Measurements from ENCODE around the gene C11orf68.

C11orf68 gene

DNA sequence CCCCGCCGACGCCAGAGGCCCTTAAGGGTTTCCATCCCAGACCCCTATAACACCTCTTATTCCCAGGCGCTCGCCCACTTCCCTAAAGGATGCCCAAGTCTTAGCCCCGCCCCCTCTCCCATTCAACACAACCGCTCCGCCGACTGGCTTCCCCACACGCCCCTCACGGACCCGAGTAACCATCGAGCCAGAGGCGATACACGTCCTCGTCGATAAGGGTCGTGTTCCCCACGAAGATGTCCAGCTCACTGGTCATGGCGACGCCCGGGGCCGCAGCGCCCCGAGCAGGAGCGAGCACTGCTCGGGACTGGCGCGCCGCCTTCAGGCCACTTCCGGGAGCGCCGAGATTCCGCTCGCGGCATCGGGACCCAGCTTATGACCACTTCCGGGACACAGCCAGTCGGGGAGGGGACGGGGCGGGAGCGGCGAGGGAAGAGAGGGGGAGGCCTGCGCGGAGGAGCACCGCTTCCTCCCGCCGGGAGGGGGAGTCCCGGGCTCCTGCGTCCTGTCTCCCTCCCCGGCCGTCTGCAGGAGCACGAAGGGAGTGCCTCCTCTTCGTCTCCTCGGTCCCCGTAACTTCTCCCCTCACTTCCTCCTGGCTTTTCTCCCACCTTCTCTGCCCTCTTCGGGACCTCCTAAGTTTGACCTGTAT is 30.6 kb downstream of the C11orf68 start, which contains the start of gene FIBP:
Gene FIBP, minus strand, starts transcription at position 309 of the 652 bp plus-strand sequence. Its CDS starts 53 bp downstream, at position 256.
- peak; percentile 93 for DNase-seq

DNA sequence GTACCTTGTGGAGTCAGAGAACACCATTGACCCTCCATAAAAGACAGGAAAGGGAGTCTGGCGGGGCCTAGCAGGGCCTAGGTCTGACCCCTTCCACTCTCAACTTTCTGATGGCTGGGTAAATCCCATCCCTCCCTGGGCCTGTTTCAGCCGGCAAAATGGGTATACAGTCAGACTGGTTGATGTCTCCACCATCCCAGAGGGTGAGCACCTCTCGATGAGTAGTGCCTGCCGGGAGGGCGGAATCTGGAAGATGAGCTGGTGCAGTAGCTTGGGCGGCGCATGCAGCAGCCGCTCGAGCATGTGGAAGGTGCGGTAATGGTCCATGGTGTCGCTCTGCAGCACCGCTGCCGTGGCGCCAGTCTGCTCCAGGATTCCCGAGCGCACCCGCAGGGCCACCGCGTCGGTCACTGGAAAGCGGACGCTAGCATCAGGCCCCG is 31.1 kb downstream of the C11orf68 start:
- no peak for DNase-seq

DNA sequence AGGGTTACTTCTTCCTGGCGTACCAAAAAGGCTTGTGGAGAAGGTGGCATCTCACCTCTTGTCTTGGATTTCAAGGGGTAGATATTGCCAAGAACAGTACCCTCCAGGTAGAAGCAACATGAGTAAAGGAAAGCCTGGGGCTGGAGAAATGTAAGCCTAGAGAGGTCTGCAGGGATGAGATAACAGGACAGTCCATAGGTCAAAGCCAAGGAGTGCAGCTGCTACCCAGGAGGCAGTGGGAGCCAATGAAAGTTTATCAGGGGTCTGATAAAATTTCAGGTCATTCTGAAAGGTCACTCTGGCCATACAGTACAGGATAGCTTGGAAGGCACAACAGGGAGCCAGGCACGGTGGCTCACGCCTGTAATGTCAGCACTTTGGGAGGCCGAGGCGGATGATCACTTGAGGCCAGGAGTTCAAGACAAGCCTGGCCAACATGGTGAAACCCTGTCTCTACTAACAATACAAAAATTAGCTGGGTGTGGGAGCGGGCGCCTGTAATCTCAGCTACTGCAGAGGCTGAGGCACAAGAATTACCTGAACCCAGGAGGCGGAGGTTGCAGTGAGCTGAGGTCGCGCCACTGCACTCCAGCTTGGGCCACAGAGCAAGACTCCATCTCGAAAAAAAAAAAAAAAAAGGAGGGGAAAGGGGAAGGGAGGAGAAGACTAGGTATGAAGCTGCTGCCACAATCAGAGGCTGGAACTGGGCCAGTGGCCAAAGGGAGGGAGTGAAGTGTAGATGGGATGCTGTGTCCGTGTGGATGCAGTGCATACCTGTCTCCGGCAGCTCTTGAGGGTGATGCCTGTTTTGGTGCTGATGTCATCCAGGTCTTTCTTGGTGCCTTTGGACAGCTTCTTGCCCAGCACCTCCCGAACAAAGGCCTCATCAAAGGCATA is 31.8 kb downstream of the C11orf68 start:
- DNase-seq, result no peak

DNA sequence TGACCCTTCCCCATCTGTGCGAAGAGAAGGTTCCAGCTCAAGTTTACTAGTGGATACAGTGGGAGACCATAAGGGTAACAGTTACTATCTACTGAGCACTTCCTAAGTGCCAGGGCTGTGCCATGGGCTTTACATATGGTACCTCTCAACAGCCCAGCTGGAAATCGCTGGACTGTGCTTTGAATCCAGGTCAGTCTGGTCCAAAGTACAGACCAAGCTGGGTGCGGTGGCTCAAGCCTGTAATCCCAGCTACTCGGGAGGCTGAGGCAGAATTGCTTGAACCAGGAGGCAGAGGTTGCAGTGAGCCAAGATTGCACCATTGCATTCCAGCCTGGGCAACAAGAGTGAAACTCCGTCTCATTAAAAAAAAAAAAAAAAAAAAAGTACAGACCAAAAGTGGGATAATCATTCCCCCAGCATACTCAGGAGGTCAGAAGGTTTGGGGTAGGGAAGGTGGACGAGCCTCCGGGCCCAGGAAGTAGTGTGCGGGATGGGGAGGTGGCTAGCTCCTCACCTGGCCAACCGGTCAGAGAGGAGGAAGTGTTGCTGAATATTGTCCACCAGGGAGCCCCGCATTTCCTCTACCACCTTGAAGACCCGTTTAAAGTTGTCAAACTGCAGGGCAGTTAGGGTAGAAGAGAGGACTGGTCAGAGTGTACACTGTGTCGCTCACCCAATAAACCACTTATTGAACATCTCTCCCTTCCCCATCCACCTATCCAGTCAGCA is 32.9 kb downstream of the C11orf68 start:
- no peak for DNase-seq

DNA sequence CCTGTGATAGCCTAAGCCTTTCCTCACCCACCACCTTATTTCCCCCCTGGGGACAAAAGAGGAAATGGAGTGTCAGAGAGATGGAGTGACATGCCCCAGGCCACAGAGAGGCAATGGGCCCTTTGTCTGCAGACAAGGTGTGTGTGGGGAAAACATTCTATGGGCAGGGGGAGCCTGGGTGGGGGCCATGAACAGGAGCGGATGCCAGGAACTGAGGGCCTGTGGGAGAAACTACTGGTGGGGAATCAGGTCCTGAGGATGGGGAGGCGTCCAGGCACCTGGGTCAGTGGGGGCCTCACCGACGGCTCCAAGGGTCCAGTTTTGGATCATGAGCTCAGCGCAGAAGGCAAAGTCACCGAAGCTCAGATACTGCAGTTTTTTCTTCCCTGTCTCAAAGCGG is 33.6 kb downstream of the C11orf68 start:
- no peak for DNase-seq

DNA sequence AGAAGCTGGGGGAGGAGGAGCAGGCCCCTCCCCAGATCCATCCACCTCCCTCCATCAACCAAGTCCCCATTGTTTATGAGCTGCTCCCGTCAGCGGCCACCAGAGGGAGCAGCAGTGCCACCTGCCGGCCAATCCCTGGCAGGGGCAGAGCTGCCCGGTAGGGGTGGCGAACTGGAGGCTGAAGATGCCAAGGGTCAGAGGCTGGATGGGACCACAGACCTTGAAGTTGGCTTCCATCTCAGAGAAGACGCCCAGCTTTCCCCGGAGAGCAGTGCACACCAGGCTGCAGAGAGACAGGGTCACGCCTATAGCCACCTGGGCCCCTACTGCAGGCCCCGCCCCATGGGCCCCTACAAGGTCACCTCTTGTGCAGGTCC is 34.2 kb downstream of the C11orf68 start:
- peak; percentile 37 for DNase-seq

DNA sequence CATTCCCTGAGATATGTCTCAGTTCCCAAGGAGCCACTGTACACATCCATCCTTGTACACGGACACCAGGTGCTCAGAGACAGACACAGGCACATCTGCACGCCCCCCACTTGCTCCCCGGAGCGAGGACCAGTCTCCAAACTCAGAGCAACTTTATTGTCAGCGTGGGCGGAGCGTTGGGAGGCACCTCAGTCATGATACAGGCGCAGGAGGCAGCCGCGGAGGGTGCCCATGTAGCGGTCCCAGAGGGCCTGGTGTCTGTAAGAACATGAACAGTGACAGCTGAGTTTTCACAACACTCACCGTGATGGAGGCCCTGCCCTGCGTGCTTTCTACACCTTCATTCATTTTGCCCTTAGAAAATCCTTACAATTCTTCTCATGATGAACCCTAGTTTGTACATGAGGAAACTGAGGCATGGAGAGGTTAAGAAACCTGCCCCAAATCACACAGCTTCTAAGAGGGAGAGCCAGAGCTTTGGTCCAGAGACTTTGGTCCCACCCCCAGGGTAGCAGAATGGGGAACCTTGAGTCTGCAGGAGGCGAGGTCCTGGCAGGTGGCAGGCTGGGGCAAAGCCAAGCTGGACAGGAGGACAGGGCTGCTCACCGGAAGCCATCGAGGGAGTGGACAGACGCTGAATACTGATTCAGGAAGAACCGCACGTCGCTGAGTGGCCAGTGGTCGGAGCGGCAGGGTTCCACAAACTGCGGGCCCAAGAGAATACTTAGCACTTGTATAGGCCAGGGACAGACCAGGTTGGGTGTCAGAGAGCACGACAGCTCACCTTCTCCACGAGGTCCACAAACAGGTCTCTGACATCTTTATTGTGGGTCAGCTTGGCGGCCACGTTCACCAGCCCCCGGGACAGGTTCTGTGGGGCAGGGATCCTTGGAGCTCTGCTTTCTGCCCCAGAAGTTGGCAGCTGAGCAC is 34.8 kb downstream of the C11orf68 start:
- no peak for DNase-seq

DNA sequence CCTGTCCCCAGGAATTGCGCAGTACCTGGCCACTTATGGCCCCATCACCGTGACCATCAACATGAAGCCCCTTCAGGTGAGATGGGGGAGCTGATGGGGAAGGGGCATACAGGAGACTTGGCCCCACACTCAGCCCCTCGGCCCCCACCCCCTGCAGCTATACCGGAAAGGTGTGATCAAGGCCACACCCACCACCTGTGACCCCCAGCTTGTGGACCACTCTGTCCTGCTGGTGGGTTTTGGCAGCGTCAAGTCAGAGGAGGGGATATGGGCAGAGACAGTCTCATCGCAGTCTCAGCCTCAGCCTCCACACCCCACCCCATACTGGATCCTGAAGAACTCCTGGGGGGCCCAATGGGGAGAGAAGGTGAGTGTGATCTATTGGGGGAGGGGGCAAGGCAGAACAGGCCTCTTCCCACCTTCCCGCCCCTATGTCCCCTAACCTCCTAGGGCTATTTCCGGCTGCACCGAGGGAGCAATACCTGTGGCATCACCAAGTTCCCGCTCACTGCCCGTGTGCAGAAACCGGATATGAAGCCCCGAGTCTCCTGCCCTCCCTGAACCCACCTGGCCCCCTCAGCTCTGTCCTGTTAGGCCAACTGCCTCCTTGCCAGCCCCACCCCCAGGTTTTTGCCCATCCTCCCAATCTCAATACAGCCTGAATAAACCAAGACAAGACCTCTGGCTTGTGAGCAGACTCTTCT is 35.7 kb downstream of the C11orf68 start:
- no peak for DNase-seq

DNA sequence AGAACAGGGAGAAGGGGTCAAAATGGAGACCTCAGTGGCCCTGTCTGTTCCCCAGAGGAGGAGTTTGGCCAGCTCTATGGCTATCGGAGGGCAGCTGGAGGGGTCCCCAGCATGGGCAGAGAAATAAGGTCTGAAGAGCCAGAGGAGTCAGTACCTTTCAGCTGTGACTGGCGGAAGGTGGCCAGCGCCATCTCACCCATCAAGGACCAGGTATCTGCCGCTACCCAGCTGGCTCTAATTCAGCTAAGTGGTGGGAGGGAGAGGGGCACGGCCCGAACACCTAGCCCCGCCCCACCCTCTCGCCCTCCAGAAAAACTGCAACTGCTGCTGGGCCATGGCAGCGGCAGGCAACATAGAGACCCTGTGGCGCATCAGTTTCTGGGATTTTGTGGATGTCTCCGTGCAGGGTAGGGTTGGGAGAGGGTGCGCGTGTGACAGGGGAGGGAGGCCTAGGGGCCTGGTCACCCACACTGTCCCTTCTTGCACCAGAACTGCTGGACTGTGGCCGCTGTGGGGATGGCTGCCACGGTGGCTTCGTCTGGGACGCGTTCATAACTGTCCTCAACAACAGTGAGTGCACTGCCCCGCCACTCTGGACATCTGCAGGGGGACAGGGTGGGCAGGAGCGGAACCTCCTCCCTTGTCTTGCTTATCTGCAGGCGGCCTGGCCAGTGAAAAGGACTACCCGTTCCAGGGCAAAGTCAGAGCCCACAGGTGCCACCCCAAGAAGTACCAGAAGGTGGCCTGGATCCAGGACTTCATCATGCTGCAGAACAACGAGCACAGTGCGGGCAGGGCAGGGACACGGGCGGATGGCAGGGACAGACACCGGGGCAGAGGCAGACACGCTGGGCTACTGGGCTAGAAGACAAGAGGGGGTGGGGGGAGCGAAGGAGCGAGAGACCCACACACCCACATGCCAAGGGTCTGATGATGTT is 36.5 kb downstream of the C11orf68 start:
- no peak for DNase-seq

DNA sequence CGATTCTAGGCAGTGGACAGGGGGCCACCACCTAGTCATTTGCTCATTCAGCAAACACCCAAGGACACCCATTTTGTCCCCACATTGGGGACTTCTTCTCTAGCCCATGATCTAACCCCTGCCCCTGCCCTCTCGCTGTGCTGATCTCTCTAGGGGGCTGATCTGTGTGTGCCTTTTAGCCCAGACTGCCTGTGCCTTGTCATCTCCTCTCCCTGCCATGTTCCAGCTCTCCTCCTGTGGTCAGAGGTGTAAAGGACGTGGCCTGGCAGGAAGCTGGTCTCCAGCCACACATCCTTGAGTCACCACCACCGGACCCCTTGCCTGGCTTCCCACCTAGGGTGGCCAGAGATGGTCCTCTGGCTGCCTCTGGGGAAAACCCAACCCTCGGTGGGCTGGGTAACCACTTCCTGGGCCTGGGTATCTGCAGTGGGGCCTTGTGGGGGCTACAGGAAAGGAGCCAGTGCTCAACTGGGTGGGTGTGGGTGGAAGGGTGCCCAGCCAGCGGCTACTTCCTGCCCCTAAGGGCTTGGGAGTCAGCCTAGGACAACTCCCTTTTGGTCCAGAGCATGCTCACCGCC is 37.9 kb downstream of the C11orf68 start:
- no peak for DNase-seq

DNA sequence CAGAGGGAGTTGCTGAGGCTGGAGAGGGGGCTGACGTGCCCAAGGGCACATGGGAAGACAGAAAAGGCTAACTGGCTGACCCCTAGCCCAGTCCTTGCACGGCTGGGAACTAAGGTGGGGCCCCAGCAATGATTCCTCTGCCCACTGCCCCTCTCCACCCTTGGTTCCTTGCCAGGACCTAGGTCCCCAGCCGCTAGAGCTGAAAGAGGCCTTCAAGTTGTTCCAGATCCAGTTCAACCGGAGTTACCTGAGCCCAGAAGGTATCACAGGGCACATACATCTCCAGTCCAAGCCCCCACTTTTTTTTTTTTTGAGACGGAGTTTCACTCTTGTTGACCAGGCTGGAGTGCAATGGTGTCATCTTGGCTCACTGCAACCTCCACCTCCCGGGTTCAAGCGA is 38.8 kb downstream of the C11orf68 start:
- DNase-seq, result no peak

DNA sequence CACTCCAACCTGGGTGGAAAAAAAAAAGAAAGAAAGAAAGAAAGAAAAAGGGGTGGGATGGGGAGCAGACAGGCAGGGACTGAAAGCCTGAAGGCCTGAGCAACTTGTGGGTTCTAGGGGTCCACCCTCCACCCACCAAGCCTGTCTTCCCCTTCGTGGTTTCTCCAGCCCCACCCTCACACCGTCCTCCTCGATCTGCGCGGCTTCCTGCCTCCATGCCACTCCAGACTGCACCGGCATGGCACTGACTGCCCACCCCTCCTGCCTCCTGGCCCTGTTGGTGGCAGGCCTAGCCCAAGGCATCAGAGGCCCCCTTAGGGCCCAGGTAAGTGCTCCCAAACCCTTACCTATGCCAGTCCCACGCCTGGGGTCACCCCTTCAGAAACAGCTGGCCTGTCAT is 39.2 kb downstream of the C11orf68 start, which contains the start of gene CTSW:
Gene CTSW, plus strand, starts transcription at position 221 of the 400 bp plus-strand sequence. Its CDS starts 18 bp downstream, at position 239.
- no peak for DNase-seq

DNA sequence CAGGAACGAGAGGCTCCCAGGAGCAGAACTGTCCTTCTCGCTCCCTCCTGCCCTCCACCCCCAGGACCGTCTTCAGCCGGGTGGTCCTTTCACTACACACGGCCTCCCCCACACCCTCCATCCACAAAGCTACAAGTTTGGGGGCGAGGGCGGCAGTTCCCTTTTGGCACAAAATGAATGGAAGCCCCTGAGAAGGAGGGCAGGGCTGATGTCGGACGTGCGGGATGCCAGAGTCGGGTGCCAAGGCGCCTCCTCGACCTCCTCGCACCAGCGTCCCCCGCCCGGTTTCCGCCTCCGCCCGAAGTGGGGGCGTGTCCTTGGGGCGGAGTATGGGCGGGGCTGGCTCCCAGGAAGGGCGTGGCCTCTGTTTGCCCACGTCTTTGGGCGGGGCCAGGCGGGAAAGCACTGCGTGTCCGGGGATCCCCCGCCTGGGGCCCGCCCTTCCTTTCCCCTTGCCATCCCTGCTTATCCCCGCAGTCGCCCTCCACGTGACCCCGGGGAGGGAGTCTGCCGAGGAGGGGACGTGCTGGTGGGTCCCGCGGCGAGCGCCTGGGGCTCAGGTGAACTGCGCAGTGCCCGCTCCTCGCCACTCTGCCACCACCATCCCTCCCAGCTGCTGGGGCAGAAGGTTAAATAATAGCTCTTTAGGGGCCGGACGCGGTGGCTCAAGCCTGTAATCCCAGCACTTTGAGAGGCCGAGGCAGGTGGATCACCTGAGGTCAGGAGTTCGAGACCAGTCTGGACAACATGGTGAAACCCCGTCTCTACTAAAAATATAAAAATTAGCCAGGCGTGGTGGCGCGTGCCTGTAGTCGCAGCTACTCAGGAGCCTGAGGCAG is 45.3 kb downstream of the C11orf68 start:
- peak; percentile 92 for DNase-seq

DNA sequence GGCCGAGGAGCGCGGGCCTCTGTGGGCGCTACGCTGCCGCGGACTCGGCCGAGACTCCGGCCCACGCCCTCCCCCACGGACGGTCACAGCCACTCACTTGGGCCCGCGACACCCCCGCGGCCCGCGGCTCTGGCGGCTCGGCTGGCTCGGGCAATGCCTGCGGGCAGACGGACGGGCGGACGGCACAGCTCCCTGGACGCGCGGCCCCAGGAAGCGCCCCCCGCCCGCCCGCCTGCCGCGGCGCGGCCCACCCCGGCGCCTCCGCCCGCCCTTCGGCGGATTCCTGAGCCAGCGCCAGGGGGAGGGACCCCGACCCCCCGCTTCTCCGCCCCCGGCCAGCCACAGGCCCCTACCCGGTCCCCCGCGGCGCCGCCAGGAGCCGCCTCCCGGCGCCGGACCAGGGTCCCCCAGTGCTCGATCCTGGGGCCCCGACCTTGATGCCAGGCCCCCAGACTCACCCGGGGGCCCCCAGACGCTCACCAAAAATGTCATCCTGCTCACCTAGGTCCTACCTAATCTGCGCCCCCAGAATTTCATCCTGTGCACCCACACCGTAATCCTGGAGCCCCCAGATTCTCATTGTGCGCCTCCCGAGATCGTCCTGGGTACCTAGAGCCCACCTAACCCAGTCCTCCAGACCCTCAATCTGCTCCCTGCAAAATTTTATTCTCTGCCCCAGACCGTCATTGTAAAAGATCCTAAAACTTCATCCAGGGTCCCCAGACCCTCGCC is 46.1 kb downstream of the C11orf68 start, which contains the start of gene EFEMP2:
Gene EFEMP2, minus strand, starts transcription at position 215 of the 732 bp plus-strand sequence. CDS start 446 bp downstream, outside the sequence.
- DNase-seq, result no peak

DNA sequence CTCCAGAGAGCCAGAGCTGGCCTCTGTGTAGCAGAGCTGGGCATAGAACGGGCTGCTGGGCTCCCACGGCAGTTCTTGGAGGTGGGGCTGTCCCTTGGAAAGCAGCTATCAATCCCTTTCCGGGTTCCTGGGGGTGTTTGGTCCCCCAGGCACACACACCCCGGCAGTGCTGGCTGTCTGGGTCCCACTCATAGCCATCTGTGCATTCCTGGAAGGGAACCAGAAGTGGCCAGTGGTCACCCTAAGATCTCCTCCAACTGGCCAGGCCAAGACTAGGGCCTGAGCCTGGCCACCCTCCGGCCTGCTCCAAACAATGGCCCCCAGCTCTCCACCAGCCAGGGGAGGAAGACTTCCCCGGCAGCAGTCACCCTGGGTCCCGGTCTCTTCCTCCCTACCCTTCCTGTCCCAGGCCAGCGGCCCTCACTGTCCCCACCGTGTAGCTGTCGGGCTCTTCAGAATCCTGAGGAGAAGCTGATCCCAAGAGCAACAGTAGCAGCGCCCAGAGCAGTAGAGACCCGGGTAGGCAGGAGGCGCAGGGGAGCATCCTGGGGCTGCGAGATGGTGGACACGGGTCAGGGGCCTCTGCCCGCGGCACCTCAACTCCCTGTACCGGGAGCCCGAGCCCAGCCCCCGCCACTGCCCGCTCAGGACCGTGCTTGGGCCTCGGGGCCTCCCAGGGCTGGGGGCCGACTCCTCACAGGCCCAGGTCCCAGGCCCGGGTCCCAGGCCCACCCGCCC is 46.9 kb downstream of the C11orf68 start:
- DNase-seq, result no peak

DNA sequence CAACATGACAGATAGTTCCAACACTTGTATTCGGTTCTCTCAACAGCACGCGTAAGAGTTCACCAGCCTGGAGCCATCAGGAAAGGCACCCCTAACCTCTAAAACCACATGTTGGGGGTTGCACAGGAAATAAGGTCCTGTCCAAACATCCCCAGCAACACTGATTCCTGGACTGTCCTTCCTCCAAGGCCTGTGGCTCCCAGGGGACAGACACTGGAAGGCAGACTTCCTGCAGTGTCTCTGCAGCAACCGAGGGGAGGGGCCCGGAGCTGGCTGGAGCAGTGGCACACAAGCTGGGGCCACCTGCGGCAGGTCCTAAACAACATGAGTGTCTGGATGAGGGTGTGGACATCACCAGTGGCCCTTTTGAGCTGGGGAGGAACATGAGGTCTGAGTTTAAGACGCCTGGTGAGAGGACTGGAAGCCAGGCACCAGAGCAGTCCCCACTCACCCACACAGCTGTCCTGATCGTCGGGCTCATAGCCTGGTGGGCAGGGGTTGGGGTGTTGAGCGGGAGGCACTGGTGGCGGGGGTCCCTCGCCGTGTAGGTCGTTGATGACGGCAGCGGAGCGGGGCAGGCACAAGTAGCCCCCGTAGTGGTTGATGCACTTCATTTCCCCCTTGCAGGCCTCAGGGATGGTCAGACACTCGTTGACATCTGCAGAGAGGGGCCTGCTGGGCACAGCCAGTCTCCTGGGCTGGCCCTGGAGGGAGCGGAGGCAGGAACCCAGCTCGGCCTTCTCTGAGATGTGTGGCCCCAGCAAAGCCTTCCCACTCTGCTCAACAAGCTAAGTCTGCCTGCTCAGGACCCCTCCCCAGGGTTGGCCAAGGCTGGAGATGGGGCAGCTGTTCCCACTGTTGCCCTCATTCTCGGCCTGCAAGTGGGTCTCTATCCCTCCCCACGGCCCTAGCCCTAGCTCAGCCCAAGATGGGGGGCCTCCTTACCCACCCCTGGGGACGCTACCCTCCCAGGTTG is 47.9 kb downstream of the C11orf68 start:
- DNase-seq, result no peak
